COLO829 (cell line): ENCODE results near the gene USP2.

ENCODE experiments used
- DNase-seq: peaks from one replicate; pipeline ENCODE4 v3.0.0; 2012; ENCODE audit warnings: low spot score

Gene USP2

GRCh38 chr11:119323532-119324033 lies 57.9 kb downstream of the USP2 start:
- DNase-seq = peak; percentile 63

- DNase-seq = no peak
Observed at GRCh38 chr11:119322921-119323531, 58.5 kb downstream of the USP2 start.

GRCh38 chr11:119322360-119322739 lies 59.1 kb downstream of the USP2 start:
- peak; percentile 51 for DNase-seq

- peak; percentile 53 for DNase-seq
Observed at GRCh38 chr11:119320776-119321524, 60.5 kb downstream of the USP2 start.

- DNase-seq = peak; percentile 76
Observed at GRCh38 chr11:119320240-119320775, 61.2 kb downstream of the USP2 start.

GRCh38 chr11:119319700-119320239 lies 61.7 kb downstream of the USP2 start:
- DNase-seq = no peak

GRCh38 chr11:119319136-119319699 lies 62.3 kb downstream of the USP2 start:
- no peak for DNase-seq

- no peak for DNase-seq
Observed at GRCh38 chr11:119318240-119319135, 63.0 kb downstream of the USP2 start.

GRCh38 chr11:119317592-119318239 lies 63.8 kb downstream of the USP2 start:
- DNase-seq = no peak

- no peak for DNase-seq
Observed at GRCh38 chr11:119316729-119317591, 64.5 kb downstream of the USP2 start, which contains the start of gene MCAM. MCAM (minus strand) TSS chr11:119317130; CDS start chr11:119317101, 29 bp downstream.

GRCh38 chr11:119316016-119316728 lies 65.3 kb downstream of the USP2 start:
- no peak for DNase-seq

- DNase-seq = peak; percentile 53
Observed at GRCh38 chr11:119315131-119316015, 66.1 kb downstream of the USP2 start.

GRCh38 chr11:119314726-119315125 lies 66.8 kb downstream of the USP2 start:
- DNase-seq = no peak

GRCh38 chr11:119310682-119311052 lies 70.8 kb downstream of the USP2 start:
- no peak for DNase-seq

- no peak for DNase-seq
Observed at GRCh38 chr11:119309953-119310681, 71.4 kb downstream of the USP2 start.

GRCh38 chr11:119309411-119309810 lies 72.1 kb downstream of the USP2 start:
- no peak for DNase-seq

- DNase-seq = no peak
Observed at GRCh38 chr11:119307974-119308373, 73.5 kb downstream of the USP2 start.

GRCh38 chr11:119307219-119307618 lies 74.3 kb downstream of the USP2 start:
- no peak for DNase-seq
